ENCODE measurements around the gene DLG2. TPM values are rescaled to one million over a fixed set of nuclear protein-coding genes. Genes with fewer than 3 reads are reported as not detected.
"Not testable (repeated sequence)": the region's sequence is repeated elsewhere in the genome, so short reads cannot be mapped to it uniquely, and the experiment has no call there.

Gene DLG2
- total RNA-seq, 3 donors from 2014 or later (not counting 1 experiment from before 2014, with no cell fraction given) = 1.7 to 2.9 (median 2.2) TPM

GRCh38 chr11:85620256-85620655, 6.9 kb downstream of the DLG2 start:
- H3K9me3 Mint-ChIP-seq = no peaks in the 10 kb centered on the region
- no peaks in the 10 kb centered on the region for H3K36me3 ChIP-seq (ENCODE audit: control insufficient read depth, insufficient read depth, low read length)
- H3K27ac ChIP-seq (ENCODE audit: low read length) = no peak overlapping the region
- H3K27me3 Mint-ChIP-seq (ENCODE audit: low read depth in 2 of 2) = peaks cover 0 to 9% of the 10 kb centered on the region in 2 donors
- ATAC-seq (no peak), DNase-seq (no peak)
- no peaks in the 10 kb centered on the region for H3K4me1 Mint-ChIP-seq
- no peak overlapping the region for H3K4me3 ChIP-seq (ENCODE audit: low read length)
- TF ChIP-seq, protein P1, sequence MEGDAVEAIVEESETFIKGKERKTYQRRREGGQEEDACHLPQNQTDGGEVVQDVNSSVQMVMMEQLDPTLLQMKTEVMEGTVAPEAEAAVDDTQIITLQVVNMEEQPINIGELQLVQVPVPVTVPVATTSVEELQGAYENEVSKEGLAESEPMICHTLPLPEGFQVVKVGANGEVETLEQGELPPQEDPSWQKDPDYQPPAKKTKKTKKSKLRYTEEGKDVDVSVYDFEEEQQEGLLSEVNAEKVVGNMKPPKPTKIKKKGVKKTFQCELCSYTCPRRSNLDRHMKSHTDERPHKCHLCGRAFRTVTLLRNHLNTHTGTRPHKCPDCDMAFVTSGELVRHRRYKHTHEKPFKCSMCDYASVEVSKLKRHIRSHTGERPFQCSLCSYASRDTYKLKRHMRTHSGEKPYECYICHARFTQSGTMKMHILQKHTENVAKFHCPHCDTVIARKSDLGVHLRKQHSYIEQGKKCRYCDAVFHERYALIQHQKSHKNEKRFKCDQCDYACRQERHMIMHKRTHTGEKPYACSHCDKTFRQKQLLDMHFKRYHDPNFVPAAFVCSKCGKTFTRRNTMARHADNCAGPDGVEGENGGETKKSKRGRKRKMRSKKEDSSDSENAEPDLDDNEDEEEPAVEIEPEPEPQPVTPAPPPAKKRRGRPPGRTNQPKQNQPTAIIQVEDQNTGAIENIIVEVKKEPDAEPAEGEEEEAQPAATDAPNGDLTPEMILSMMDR (IDR thresholded peaks at IDR 0.05) = no peak
- H3K27me3 ChIP-seq (ENCODE audit: control insufficient read depth, insufficient read depth, low read length) = no peaks in the 10 kb centered on the region
- H3K9me3 ChIP-seq (ENCODE audit: control insufficient read depth, insufficient read depth, low read length) = no peaks in the 10 kb centered on the region
- H3K36me3 Mint-ChIP-seq = no peaks in the 10 kb centered on the region
- intact Hi-C loops (cut with micrococcal nuclease) = no loop called here
- H3K27ac Mint-ChIP-seq = no peak overlapping the region
- H3K4me3 Mint-ChIP-seq = no peak overlapping the region
- no peaks in the 10 kb centered on the region for H3K4me1 ChIP-seq (ENCODE audit: control insufficient read depth, insufficient read depth, low read length)
- WGBS (ENCODE audit: insufficient coverage) = 43% methylated on average over 1 of the region's 3 CpGs

GRCh38 chr11:85619499-85619898, 7.6 kb downstream of the DLG2 start:
- intact Hi-C loops (cut with micrococcal nuclease) = no loop called here
- Histone ChIP-seq H3K4me1 (ENCODE audit: control insufficient read depth, insufficient read depth, low read length) (no peaks in the 10 kb centered on the region), H3K27me3 (ENCODE audit: control insufficient read depth, insufficient read depth, low read length) (no peaks in the 10 kb centered on the region), H3K4me3 (ENCODE audit: low read length) (no peak overlapping the region), H3K27ac (ENCODE audit: low read length) (no peak overlapping the region), H3K9me3 (ENCODE audit: control insufficient read depth, insufficient read depth, low read length) (no peaks in the 10 kb centered on the region), H3K36me3 (ENCODE audit: control insufficient read depth, insufficient read depth, low read length) (no peaks in the 10 kb centered on the region)
- no peaks in the 10 kb centered on the region for H3K4me1 Mint-ChIP-seq
- DNase-seq = no peak
- no peaks in the 10 kb centered on the region for H3K36me3 Mint-ChIP-seq
- no peak overlapping the region for H3K27ac Mint-ChIP-seq
- TF ChIP-seq, protein P1 (IDR thresholded peaks at IDR 0.05) = no peak
- ATAC-seq = no peak
- peaks cover 0 to 6% of the 10 kb centered on the region in 2 donors for H3K27me3 Mint-ChIP-seq (ENCODE audit: low read depth in 2 of 2)
- no peak overlapping the region for H3K4me3 Mint-ChIP-seq
- H3K9me3 Mint-ChIP-seq = no peaks in the 10 kb centered on the region
- 88% methylated on average over 6 of the region's 6 CpGs for WGBS (ENCODE audit: insufficient coverage)

GRCh38 chr11:85611643-85612042, 15.5 kb downstream of the DLG2 start:
- ATAC-seq; H3K4me1 ChIP-seq (ENCODE audit: control insufficient read depth, insufficient read depth, low read length); H3K4me3 Mint-ChIP-seq; H3K27ac Mint-ChIP-seq; H3K27me3 ChIP-seq (ENCODE audit: control insufficient read depth, insufficient read depth, low read length); H3K27ac ChIP-seq (ENCODE audit: low read length); DNase-seq; intact Hi-C loops (cut with micrococcal nuclease); H3K4me1 Mint-ChIP-seq; H3K36me3 Mint-ChIP-seq; H3K9me3 ChIP-seq (ENCODE audit: control insufficient read depth, insufficient read depth, low read length); H3K4me3 ChIP-seq (ENCODE audit: low read length); H3K9me3 Mint-ChIP-seq; H3K27me3 Mint-ChIP-seq (ENCODE audit: low read depth in 2 of 2); H3K36me3 ChIP-seq (ENCODE audit: control insufficient read depth, insufficient read depth, low read length): not testable (repeated sequence)
- WGBS (ENCODE audit: insufficient coverage) = 16% methylated on average over 1 of the region's 2 CpGs

- H3K4me3 Mint-ChIP-seq; H3K27ac Mint-ChIP-seq; H3K27ac ChIP-seq (ENCODE audit: low read length); H3K4me1 ChIP-seq (ENCODE audit: control insufficient read depth, insufficient read depth, low read length); H3K4me1 Mint-ChIP-seq; ATAC-seq; intact Hi-C loops (cut with micrococcal nuclease); H3K9me3 ChIP-seq (ENCODE audit: control insufficient read depth, insufficient read depth, low read length); H3K36me3 Mint-ChIP-seq; H3K27me3 Mint-ChIP-seq (ENCODE audit: low read depth in 2 of 2); H3K9me3 Mint-ChIP-seq; DNase-seq; H3K4me3 ChIP-seq (ENCODE audit: low read length); H3K36me3 ChIP-seq (ENCODE audit: control insufficient read depth, insufficient read depth, low read length); H3K27me3 ChIP-seq (ENCODE audit: control insufficient read depth, insufficient read depth, low read length): not testable (repeated sequence)
- 69% methylated on average over 2 of the region's 2 CpGs for WGBS (ENCODE audit: insufficient coverage)
Observed at GRCh38 chr11:85609286-85609685, 17.9 kb downstream of the DLG2 start.

GRCh38 chr11:85608621-85609020, 18.5 kb downstream of the DLG2 start:
- H3K27ac Mint-ChIP-seq, H3K4me3 Mint-ChIP-seq, H3K9me3 Mint-ChIP-seq: not testable (repeated sequence)

DNA sequence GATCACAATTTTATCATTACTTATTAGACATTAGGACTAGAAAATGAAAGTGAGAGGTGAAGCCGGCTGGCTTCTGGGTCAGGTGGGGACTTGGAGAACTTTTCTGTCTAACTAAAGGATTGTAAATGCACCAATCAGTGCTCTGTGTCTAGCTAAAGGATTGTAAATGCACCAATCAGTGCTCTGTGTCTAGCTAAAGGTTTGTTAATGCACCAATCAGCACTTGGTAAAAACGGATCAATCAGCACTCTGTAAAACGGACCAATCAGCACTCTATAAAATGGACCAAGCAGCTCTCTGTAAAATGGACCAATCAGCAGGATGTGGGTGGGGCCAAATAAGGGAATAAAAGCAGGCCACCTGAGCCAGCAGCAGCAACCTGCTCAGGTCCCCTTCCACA, 20.9 kb downstream of the DLG2 start:
- H3K27ac Mint-ChIP-seq; H3K4me1 ChIP-seq (ENCODE audit: control insufficient read depth, insufficient read depth, low read length); DNase-seq; H3K9me3 ChIP-seq (ENCODE audit: control insufficient read depth, insufficient read depth, low read length); H3K4me3 Mint-ChIP-seq; H3K36me3 Mint-ChIP-seq; H3K27ac ChIP-seq (ENCODE audit: low read length); H3K27me3 Mint-ChIP-seq (ENCODE audit: low read depth in 2 of 2); H3K27me3 ChIP-seq (ENCODE audit: control insufficient read depth, insufficient read depth, low read length); H3K4me3 ChIP-seq (ENCODE audit: low read length); H3K9me3 Mint-ChIP-seq; H3K4me1 Mint-ChIP-seq; intact Hi-C loops (cut with micrococcal nuclease); H3K36me3 ChIP-seq (ENCODE audit: control insufficient read depth, insufficient read depth, low read length); ATAC-seq: not testable (repeated sequence)
- WGBS (ENCODE audit: insufficient coverage) = 96% methylated on average over 3 of the region's 3 CpGs

More at GRCh38 chr11:85608621-85609020, 18.5 kb downstream of the DLG2 start:
- H3K4me1 ChIP-seq (ENCODE audit: control insufficient read depth, insufficient read depth, low read length); DNase-seq; H3K4me3 ChIP-seq (ENCODE audit: low read length); H3K27me3 Mint-ChIP-seq (ENCODE audit: low read depth in 2 of 2); intact Hi-C loops (cut with micrococcal nuclease); H3K36me3 ChIP-seq (ENCODE audit: control insufficient read depth, insufficient read depth, low read length); H3K27ac ChIP-seq (ENCODE audit: low read length); H3K4me1 Mint-ChIP-seq; H3K9me3 ChIP-seq (ENCODE audit: control insufficient read depth, insufficient read depth, low read length); ATAC-seq; H3K27me3 ChIP-seq (ENCODE audit: control insufficient read depth, insufficient read depth, low read length); H3K36me3 Mint-ChIP-seq: not testable (repeated sequence)
